Globus pallidus (tissue), 1 donor: ENCODE data around the gene PLEKHA7.
"Not testable (repeated sequence)": the region's sequence is repeated elsewhere in the genome, so short reads cannot be mapped to it uniquely, and the experiment has no call there.

ENCODE experiments used
- DNase-seq: peaks from one replicate; pipeline ENCODE4 v3.0.0-alpha.2; 2015; ENCODE audit warnings: low spot score

PLEKHA7 gene

DNA sequence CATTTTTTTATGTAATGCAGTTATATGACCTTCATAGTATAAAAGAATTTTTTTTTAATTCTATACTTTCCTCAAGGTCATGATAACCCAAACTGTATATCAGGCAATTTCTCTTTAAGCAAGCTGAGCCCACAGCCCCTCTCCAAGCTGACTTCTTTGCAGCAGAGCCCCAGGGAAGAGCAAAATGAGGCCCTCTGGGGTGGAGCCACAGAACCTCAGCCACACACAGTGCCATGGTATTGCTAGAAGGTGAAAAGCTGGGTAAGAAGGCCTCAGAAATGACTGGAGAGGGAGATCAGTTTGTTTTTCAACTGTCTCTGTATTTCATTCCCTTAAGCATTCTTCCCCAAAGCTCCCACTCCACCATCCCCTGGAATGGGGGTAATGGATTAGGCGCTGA, 108.8 kb downstream of the PLEKHA7 start:
- no peak for DNase-seq

DNA sequence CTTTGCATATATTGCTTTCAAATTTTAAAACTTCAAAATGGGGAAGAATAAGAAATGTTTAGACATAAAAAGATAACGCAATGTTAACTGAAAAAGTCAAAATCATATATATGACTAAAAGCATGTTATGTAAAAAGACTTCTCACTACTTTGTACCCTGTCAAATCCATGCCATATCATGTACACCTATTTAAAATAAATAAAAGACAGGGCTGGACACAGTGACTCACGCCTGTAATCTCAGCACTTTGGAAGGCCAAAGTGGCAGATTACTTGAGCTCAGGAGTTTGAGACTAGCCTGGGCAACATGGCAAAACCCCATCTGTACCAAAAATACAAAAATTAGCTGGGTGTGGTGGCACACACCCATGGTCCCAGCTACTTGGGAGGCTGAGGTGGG, 109.5 kb downstream of the PLEKHA7 start:
- not testable (repeated sequence) for DNase-seq

DNA sequence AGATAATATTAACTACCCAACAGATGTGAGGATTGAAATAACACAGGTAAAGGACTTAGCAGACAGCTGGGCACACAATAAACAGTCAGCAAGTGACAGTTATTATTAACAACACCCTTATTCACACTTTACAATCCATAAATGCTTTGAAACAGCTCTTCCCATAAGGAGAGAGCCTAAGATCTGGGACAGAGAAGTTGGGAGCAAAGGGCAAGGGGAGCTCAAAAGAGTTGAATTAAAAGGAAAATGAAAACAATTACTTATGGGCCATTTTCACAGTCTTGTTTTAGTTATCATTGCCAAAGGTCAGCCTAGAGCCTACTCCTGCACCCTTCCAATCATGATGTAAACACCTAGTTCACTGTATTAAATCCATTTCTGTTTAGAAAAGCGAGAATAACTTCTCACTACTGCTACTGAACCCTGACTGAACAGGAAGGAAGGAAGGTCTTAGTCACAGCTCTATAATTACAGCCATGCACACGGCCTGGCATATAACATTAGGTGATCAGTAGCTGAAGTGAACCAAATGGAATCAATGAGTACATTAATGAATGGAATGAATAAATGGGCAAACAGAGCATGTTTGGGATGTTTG, 111.3 kb downstream of the PLEKHA7 start:
- no peak for DNase-seq

DNA sequence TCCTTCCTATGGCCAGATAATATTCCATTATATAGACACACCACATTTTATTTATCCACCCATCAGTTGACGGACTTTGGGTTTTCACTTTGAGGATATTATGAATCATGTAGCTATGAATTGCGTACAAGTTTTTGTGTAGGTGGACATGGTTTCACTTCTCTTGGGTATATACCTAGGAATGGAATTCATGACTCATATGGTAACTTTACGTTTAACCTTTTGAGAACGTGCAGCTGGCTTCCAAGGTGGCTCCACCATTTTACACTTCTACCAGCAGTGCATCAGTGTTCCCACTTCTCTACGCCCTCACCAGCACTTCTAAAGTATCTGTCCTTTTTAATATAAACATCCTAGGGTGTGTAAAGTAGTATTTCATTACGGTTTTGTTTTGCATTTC, 112.0 kb downstream of the PLEKHA7 start:
- DNase-seq, result no peak

DNA sequence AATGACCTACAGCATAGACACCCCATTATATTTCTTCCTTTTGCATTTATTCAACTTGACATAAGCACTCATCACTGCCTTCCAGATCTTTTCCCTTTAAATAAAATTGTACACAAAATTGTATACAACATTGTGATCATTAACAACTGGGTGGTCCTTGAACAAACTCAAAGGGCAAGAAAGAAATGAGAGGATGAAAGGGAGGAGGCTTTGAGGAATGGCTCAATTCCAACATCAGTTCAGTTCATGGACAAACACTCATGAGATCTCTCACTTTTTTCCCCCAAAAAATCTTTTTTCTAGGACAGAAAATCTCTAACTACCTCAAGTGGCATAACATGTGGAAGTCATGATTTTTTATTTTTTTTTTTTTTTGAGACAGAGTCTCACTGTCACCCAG, 113.7 kb downstream of the PLEKHA7 start:
- no peak for DNase-seq

DNA sequence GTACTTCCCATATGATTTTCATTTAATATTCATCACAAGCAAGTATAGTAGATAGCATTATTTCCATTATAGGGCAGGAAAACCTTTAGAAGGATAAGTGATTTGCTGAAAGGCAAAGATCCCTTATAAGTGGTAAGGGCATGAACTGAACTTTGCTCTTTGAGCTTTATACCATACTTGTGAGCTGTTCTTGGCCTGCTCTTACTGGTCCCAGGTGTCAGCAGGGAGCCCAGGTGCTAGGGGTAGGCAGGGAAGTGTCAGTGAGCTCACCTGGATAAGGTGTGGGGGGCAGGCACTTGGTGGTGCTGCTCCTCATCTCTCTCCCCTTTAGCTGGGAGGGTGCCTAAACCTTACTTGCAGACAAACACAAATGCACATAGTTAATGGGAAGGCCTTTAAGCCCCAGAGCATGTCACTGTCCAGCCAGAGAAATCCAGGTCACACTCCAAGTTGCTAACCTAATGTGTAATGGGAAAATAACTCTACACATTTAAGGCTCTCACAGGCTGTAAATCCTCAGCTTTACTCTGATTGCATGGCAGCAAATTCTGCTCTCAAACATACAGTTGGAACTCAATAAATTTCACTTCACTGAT, 114.4 kb downstream of the PLEKHA7 start:
- no peak for DNase-seq

DNA sequence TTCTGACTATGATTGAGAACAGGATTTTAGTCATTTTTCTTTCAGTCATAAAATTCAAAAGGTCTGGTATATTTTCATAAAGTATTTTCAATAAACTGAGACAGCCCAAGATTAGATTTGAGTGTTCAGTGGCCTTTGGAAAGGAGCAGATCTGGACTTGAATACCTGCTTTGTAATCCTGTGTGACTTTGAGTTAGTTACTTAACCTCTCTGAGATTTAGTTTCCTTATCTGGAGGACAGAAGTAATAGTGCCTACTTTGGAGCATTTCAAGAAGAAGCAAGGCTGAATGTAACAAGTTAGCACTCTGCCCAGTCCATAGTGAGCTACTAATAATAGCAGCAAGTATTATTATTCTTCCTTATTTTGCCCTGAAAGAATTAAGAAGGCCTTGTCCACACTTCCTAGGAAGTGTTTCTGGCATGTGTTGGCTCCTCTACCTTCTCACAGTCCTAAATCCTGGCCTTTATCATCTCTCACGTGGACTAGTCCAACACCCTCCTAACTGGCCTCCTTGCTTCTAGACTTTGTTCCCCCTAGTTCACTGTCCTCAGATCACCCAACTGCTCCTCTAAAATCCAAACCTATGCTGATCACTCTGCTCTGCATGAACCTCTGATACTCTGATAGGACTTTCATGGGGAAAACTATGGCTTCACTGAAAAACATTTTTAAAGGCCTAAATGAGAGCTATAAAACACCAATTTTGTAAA, 115.8 kb downstream of the PLEKHA7 start:
- DNase-seq, result no peak

DNA sequence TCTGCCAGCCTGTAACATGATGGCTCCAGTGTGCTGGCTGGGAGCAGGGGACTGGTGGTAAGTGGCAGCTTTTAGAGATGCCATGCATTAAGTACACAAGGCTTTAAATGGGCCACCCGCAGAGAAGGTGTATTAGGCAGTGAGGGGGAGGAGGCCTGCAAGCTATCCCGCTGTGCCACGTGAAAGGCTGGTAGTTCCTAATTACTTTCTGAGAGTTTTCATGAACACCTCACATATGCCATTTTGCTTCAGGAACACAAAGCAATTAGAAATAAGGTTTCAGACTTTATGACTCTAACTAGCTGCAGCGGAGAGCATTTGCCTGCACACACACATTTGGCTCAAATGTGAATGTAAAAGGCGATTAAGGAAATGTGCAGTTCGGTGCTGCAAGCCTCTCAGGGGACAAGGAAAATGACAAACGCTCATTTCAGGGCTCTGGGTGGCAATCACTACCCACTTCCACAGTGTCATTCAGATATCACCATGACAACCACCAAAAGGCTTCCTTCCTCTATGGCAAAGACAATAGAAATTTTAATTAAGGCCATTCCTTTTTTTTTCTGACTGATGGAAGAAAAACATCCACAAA, 116.6 kb downstream of the PLEKHA7 start:
- DNase-seq, result no peak

DNA sequence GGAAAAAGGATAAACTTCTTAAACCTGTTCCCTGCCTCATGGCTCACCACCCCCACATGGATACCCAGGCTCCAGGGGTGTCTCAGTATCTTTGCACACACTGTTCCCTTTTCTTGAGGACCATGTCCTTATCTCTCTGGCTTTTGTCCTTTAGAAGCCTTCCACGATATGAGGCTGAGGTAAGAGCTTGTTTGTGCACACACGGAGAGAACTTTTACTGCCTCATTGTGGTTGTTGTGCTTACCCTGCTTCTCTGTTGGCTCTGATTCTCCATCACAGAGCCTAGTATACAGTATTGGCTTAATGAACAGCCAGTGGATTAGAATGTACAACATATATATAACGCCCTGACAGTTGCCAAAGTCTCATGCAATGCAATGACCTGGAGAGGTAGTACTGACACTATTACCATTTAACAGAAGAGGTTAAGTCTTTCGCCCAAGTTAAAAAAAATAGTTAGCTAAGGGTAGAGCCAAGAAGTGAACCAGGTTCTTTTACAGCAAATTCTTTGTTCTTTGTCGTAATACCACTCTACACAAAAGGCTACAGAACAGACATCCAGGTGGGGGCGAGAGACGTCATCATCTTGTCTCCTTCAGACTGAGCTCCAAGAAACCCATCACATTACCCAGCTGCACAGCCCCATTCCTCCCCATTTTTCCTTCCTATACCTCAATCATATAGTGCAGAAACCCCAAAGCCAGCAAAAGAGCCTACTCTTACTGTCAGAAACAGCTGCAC, 117.3 kb downstream of the PLEKHA7 start:
- no peak for DNase-seq

DNA sequence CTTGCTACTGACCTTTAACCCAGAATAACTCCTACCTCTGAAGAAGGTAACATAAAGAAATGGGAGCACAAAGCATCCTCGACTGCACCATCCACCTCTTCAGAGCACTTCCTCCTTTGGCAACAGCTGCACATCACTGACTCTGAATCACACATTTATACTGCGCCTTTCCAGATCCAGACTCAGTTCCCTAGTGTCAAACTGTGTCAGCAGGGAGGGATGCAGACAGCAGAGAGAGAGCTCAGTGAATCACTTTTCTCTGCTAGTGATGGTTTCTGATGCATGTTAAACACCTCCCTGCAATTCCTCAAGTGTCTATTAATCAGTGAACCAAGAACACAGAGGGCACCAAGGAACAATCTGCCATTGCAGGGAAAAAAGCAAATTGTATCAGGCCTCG, 118.9 kb downstream of the PLEKHA7 start:
- no peak for DNase-seq

DNA sequence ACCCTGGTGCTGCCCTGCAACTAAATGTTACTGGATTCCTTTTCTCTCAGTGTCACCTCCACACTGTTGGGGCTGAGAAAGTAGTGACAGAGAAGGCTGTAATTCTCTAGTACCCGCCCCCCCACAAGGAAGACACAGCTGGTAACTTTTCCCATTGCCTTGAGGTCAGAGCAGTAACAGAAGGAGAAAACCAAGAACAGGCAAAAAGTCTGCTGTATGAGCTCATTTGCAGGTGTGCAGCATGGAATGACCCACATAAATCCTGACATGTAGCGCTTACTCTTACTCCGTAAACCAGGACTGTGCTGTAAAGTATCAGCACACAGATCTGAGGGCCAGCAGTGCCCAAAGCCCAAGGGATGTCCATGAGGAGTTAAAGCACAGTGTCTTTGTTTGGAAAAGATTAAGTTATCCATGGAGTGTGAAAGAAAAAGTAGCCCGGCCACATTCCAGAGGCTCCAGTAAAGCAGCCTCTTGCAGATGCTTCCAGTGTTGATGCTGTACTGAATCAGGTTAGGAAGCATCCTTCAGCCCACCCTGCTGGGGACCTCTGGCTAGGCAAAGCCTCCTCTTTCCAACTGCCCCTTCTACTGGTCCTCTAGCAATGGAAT, 120.7 kb downstream of the PLEKHA7 start:
- DNase-seq, result no peak

DNA sequence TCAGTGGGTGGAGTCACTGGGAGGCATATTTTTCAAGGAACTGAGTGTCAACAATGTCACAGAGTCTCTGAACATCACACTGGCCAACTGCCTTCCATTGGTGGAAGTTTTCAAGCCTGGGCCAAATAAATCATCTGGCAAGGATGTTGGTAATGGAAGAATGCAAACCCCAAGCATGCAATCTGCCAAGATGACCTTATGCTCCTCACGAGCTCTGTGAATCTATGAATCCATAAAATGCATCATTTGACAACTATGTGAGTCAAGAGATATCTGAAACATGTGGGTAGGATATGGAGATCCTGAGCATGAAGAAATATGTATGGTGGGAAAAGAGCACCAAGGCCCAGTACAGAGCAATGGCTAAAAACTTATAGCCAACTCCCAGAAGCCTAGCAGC, 122.2 kb downstream of the PLEKHA7 start:
- no peak for DNase-seq

DNA sequence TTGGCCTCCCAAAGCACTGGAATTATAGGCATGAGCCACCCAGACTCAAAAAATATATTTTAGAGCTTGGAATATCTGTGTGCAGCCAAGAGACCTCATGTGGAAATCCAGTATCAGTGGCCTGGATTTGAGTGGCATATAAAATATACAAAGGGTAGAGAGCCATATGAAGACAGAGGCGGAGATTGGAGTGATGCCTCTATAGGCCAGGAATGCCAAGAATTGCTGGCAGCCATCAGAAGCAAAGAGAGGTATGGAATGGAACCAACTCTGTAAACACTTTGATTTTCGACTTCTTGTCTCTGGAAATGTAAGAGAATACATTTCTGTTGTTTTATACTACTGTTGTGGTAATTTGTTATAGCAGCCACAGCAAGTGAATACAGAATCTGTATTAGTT, 123.0 kb downstream of the PLEKHA7 start:
- DNase-seq, result no peak

DNA sequence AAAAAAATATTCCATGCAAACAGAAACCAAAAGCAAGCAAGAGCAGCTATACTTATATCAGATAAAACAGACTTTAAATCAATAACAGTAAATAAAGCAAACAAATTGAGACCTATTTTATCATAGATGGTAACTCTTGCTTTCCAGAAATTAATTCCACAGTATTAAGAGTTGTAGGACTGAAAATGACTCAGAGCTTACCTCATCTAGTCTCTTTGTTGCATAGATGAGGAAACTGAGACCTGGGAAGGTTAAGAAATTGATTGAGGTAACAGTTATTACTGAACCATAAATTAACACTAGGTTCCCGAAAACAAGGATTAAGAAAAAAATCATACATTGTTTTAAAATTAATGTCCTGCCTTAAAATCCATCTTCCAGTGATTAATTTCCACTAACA, 123.8 kb downstream of the PLEKHA7 start:
- no peak for DNase-seq

DNA sequence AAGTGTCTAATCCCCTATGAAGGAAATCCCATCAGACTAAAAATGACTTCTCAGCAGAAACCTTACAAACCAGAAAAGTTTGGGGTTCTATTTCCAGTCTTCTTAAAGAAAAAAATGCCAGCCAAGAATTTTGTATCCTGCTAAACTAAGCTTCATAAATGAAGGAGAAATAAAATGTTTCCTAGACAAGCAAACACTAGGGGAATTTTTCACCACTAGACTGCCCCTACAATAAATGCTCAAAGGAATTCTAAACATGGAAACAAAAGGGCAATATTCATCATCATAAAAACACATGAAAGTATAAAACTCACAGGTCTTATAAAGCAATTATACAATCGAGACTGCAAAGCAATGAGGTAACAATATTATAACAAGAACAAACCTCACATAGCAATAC, 124.3 kb downstream of the PLEKHA7 start:
- no peak for DNase-seq

DNA sequence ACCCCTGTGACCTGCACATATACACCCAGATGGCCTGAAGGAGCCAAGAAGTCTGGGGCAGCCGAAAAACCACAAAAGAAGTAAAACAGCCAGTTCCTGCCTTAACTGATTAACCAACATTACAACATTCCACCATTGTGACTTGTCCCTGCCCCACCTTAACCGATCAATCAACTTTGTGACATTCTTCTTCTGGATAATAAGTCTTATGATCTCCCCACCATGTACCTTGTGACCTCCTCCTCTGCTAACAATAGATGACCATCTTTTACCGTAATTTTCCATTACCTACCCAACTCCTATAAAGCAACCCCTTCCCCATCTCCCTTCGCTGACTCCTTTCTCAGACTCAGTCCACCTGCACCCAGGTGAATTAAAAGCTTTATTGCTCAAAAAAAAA, 125.2 kb downstream of the PLEKHA7 start:
- not testable (repeated sequence) for DNase-seq

DNA sequence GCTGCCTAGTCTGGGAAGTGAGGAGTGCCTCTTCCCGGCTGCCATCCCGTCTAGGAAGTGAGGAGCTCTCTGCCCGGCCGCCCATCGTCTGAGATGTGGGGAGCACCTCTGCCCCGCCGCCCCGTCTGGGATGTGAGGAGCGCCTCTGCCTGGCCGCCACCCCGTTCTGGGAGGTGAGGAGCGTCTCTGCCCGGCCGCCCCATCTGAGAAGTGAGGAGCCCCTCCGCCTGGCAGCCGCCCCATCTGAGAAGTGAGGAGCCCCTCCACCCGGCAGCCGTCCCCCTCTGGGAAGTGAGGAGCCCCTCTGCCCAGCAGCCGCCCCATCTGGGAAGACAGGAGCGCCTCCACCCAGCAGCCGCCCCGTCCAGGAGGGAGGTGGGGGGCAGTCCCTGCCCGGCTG, 126.3 kb downstream of the PLEKHA7 start:
- not testable (repeated sequence) for DNase-seq

DNA sequence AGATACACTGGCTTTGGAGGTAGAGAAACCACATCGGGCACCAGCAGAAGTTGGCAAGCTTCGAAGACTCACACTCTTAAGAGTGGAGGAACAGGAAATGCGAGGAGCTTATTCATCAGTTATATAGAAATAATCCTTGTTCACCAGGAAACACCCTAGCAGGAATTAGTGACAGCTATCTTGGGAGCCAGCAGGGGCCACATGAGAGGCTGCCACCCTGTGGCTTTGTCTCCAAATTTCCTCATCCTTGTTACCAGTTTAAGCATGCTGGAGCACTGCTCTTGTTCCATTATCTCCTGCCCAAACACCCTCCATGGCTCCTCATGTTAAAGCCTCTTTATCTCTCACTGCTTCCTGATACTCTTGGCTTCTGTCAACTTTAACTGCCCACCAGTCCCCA, 131.0 kb downstream of the PLEKHA7 start:
- DNase-seq, result peak; percentile 26

DNA sequence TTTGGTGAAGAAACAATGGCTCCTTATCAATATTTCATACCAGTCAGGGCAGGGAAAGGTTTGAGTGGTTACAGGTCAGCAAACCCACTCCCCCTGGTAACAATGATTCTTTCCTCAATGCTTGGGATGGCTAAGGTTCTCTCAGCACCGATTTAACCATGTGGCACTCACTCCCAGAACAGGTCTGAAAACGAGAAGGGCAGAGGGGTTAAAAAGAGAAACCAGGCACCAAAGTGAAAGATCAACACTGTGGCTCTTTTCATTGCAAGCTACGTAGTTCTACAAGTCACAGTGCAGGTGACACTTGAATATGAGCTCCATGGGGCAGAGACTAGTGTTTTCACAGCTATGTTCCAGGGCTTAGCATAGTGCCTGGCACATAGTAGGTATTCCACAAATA, 132.4 kb downstream of the PLEKHA7 start:
- no peak for DNase-seq

DNA sequence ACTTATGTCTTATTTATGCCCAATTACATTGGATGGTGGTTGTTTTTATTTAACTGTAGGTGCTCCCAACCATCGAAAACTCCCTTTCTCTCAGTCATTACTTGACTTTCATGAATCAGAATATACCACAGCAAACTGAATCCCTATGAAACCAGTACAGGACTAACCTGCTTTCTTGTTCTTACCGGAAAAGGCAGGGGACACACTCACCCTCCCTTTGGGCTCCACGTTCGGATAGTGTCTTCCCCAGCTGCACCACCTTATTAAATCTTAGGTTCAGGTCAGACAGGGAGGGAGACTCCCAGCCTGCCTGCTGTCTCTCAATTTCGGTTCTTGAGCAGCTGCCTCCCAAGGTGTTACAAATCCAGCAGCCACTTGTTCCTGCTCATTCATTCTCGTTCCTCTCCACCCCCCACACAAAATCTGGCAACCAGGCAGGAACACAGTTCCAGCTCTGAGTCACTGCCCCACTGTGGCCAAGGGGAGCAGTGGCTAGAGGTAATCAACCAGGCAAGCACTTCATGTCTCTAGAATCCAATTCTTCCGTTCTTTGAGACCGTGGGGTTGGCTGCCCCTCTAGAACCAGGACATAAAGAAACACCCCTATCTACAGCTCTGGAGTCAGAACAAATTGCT, 133.0 kb downstream of the PLEKHA7 start:
- peak; percentile 24 for DNase-seq

DNA sequence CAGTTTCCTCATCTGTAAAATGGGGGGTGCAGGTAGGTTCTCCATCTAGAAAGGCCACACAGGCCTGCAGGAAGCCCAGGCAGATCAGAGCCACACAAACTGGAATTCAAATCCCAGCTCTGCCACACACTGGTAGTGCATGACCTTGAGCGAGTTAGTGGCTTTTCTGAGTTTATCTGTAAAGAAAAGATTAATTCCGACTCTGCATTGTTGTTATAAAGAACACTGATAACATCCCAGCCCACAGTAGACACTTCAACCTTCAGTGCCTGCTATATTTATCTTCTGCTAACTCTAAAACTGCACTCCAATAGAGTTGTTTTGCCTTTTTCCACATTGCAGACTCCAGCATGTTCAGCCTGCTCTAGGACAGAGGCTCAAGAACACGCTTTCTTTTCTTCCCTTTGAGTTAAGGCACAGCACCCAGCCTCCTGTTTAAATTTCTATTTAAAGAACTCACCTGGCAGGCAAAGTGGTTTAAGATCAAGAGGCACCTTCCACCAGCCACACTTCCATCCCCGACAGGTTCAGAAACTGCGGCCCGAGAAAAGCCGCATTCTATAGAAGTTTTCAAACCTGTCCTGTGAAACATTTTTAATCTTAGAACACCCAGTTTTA, 133.9 kb downstream of the PLEKHA7 start:
- DNase-seq, result no peak
